ENCODE measurements around the gene SKP2.

- TF ChIP-seq REST (IDR thresholded peaks at IDR 0.05; ENCODE audit: low read depth) (no peak), TCF12 (IDR thresholded peaks at IDR 0.05; ENCODE audit: low read depth) (no peak), CEBPB (IDR thresholded peaks at IDR 0.05) (no peak), TAF1 (IDR thresholded peaks at IDR 0.05; ENCODE audit: low read depth) (no peak), NFIC (IDR thresholded peaks at IDR 0.05) (no peak), ZBTB7A (IDR thresholded peaks at IDR 0.05; ENCODE audit: low read depth) (no peak), TEAD4 (IDR thresholded peaks at IDR 0.05) (no peak), YY1 (IDR thresholded peaks at IDR 0.05; ENCODE audit: low read depth) (no peak), EP300 (IDR thresholded peaks at IDR 0.05; ENCODE audit: borderline replicate concordance) (no peak), RAD21 (IDR thresholded peaks at IDR 0.05; ENCODE audit: low read depth) (no peak), USF1 (IDR thresholded peaks at IDR 0.05) (no peak)
- TF ChIP-seq, protein P1, sequence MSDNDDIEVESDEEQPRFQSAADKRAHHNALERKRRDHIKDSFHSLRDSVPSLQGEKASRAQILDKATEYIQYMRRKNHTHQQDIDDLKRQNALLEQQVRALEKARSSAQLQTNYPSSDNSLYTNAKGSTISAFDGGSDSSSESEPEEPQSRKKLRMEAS (IDR thresholded peaks at IDR 0.05): no peak
Observed at GRCh38 chr5:36206913-36207312, 55.0 kb downstream of the SKP2 start.
